Gastroesophageal sphincter (tissue), 4 donors: ENCODE measurements around the gene CDH11. TPM values are rescaled to one million over a fixed set of nuclear protein-coding genes. Genes with fewer than 3 reads are reported as not detected.

ENCODE experiments used
- ATAC-seq: fragments of 150-250 bp; one replicate; pipeline ENCODE4 v1.9.1; 2016; ENCODE audit warnings: mild to moderate bottlenecking, moderate library complexity
- H3K27ac ChIP-seq, 4 donors: fragments of 200-600 bp; sonication (generic) in 3 of 4; 1 replicate in 3 of 4; 2 replicates in 1 of 4; pipeline ENCODE4 v1.5.1; 2016 to 2019
- H3K27me3 ChIP-seq: fragments of 200-600 bp; sonication (generic); one replicate; pipeline ENCODE4 v1.5.1; 2019
- H3K36me3 ChIP-seq, 2 donors: fragments of 200-600 bp; sonication (generic); one replicate each; pipeline ENCODE4 v1.5.1; 2019; ENCODE audit warnings: control low read depth in 1 of 2
- H3K4me1 ChIP-seq, 3 donors: fragments of 200-600 bp; sonication (generic); 1 replicate in 2 of 3; 2 replicates in 1 of 3; pipeline ENCODE4 v1.5.1; 2016 to 2019; ENCODE audit warnings: control low read depth in 2 of 3
- H3K4me3 ChIP-seq, 2 donors: fragments of 200-600 bp; sonication (generic); one replicate each; pipeline ENCODE4 v1.5.1; 2019; ENCODE audit warnings: mild to moderate bottlenecking in 1 of 2, moderate library complexity in 1 of 2
- H3K9me3 ChIP-seq, 3 donors: fragments of 200-600 bp; sonication (generic); one replicate each; pipeline ENCODE4 v1.5.1; 2017 to 2019; ENCODE audit warnings: control low read depth in 2 of 3
- EP300 ChIP-seq: sonication (generic); formaldehyde crosslinking; IDR thresholded peaks from one replicate; pipeline ENCODE4 v1.6.1; 2017; ENCODE audit warnings: antibody characterized with exemption, mild to moderate bottlenecking
- POLR2A ChIP-seq, 2 donors: fragments of 450-650 bp; IDR thresholded peaks; one replicate each; pipeline ENCODE4 v1.6.1; 2017; ENCODE audit warnings: antibody characterized with exemption in 2 of 2, mild to moderate bottlenecking in 2 of 2, moderate library complexity in 1 of 2
- POLR2AphosphoS5 ChIP-seq: sonication (generic); formaldehyde crosslinking; IDR thresholded peaks from one replicate; pipeline ENCODE4 v1.6.1; 2017; ENCODE audit warnings: antibody characterized with exemption
- whole genome bisulfite sequencing, 2 donors: methylation state at CpG; one replicate each; pipeline ENCODE4 v1.1.5; 2018; ENCODE audit warnings: low coverage in 1 of 2; 5-methylcytosine and 5-hydroxymethylcytosine counted together
- total RNA-seq, 4 donors: library from RNA; depleted of rRNA; stranded (reverse); fragments of >200 nt; gene quantifications; one replicate each; pipeline ENCODE4 v1.1.0, GENCODE V29; 2016
- TF ChIP-seq, protein P1 (sequence below), 4 experiments: fragments of 200-600 bp in 2 of 4; fragments of 450-650 bp in 2 of 4; sonication (generic) in 1 of 4; IDR thresholded peaks; one replicate each; pipeline ENCODE4 v1.5.1; 2017 to 2019; ENCODE audit warnings: antibody characterized with exemption in 4 of 4, mild to moderate bottlenecking in 2 of 4, moderate library complexity in 2 of 4

The CDH11 gene
- total RNA-seq, 4 donors from 2014 or later = 37.4 to 78.9 (median 62.8) TPM

GRCh38 chr16:64898159-64898558 lies 223.7 kb downstream of the CDH11 start:
- no peak overlapping the region for H3K4me3 ChIP-seq
- H3K36me3 ChIP-seq = no peaks in the 10 kb centered on the region
- H3K4me1 ChIP-seq = no peaks in the 10 kb centered on the region
- WGBS, 2 donors = 75 to 92% methylated on average over 1 to 2 of the region's 2 CpGs
- TF ChIP-seq POLR2AphosphoS5 = no peak
- no peak for TF ChIP-seq EP300
- no peak for TF ChIP-seq POLR2A (IDR thresholded peaks at IDR 0.05)
- TF ChIP-seq, protein P1, sequence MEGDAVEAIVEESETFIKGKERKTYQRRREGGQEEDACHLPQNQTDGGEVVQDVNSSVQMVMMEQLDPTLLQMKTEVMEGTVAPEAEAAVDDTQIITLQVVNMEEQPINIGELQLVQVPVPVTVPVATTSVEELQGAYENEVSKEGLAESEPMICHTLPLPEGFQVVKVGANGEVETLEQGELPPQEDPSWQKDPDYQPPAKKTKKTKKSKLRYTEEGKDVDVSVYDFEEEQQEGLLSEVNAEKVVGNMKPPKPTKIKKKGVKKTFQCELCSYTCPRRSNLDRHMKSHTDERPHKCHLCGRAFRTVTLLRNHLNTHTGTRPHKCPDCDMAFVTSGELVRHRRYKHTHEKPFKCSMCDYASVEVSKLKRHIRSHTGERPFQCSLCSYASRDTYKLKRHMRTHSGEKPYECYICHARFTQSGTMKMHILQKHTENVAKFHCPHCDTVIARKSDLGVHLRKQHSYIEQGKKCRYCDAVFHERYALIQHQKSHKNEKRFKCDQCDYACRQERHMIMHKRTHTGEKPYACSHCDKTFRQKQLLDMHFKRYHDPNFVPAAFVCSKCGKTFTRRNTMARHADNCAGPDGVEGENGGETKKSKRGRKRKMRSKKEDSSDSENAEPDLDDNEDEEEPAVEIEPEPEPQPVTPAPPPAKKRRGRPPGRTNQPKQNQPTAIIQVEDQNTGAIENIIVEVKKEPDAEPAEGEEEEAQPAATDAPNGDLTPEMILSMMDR (IDR thresholded peaks at IDR 0.05) = no peak
- no peak for ATAC-seq
- H3K27ac ChIP-seq = no peak overlapping the region
- H3K27me3 ChIP-seq = no peaks in the 10 kb centered on the region
- H3K9me3 ChIP-seq = no peaks in the 10 kb centered on the region
